ENCODE results near the gene SNTB2.

DNA sequence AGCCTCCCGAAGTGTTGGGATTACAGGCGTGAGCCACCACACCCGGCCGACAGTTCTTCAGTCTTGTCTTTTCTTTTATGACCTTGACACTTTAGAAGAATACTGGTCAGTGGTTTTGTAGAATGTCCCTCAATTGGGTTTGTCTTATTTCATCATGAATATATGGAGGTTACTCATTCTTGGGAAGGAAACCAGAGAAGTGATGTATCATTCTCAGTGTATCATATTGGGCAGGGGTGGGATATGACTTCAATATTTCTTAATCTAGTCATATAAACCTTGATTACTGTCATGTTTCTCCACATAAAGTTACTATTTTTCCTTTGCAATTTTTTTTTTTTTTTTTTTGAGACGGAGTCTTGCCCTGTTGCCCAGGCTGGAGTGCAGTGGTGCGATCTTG lies 36.9 kb downstream of the SNTB2 start:
- TF ChIP-seq MCM2 (IDR thresholded peaks at IDR 0.05; ENCODE audit: low read depth): no peak
- no peak for TF ChIP-seq TCF7 (IDR thresholded peaks at IDR 0.05; ENCODE audit: borderline replicate concordance)
- no peak for TF ChIP-seq KDM5B (IDR thresholded peaks at IDR 0.05; ENCODE audit: insufficient replicate concordance, low read depth, low read length)
- TF ChIP-seq CTCF (IDR thresholded peaks at IDR 0.05 in 2 of 3, conservative IDR thresholded peaks at IDR 0.05 in 1 of 3; ENCODE audit: insufficient read depth in 2 of 3, low read depth in 1 of 3, low read length in 3 of 3): no peak
- TF ChIP-seq NR2C2 (CRISPR knock-in tag; IDR thresholded peaks at IDR 0.05): no peak
- no peak for TF ChIP-seq NR2C2 (tag; IDR thresholded peaks at IDR 0.05)
- TF ChIP-seq ZNF311 (CRISPR knock-in tag; IDR thresholded peaks at IDR 0.05): no peak
- TF ChIP-seq ADNP (tag; IDR thresholded peaks at IDR 0.05): no peak
- no peak for TF ChIP-seq HES1 (IDR thresholded peaks at IDR 0.05; ENCODE audit: low read depth)
- no peak for TF ChIP-seq TCF7L2 (IDR thresholded peaks at IDR 0.05; ENCODE audit: low read depth, low read length)
- TF ChIP-seq ZNF121 (CRISPR knock-in tag; conservative IDR thresholded peaks at IDR 0.05): no peak
- no peak for TF ChIP-seq HBP1 (CRISPR knock-in tag; IDR thresholded peaks at IDR 0.05)

Data from K562 (cell line).